Spleen (tissue), 11 donors: ENCODE results near the gene HDAC4. TPM values are rescaled to one million over a fixed set of nuclear protein-coding genes. Genes with fewer than 3 reads are reported as not detected.
A peak's percentile ranks its signal among the peaks of the same experiment; 100 is the strongest.

Experiments
- DNase-seq: peaks from one replicate; pipeline ENCODE4 v3.0.0-alpha.2; 2020
- H3K27ac ChIP-seq, 8 donors: fragments of 200-600 bp; sonication (generic) in 7 of 8; 1 replicate in 4 of 8; 2 replicates in 4 of 8; pipeline versions ENCODE4 v1.5.0 to v1.8.0; 2016 to 2021; ENCODE audit warnings: inconsistent platforms in 4 of 8, mild to moderate bottlenecking in 4 of 8, moderate library complexity in 1 of 8
- H3K27me3 ChIP-seq, 7 donors: fragments of 200-600 bp; sonication (generic) in 6 of 7; replicated peaks in 1 of 7; 1 replicate in 4 of 7; 2 replicates in 3 of 7; pipeline versions ENCODE4 v1.5.0 to v1.8.0; 2016 to 2021; ENCODE audit warnings: inconsistent platforms in 3 of 7, mild to moderate bottlenecking in 1 of 7
- H3K36me3 ChIP-seq, 6 donors: fragments of 200-600 bp; sonication (generic) in 5 of 6; 1 replicate in 4 of 6; 2 replicates in 2 of 6; pipeline versions ENCODE4 v1.5.0 to v1.8.0; 2016 to 2021; ENCODE audit warnings: inconsistent platforms in 2 of 6
- H3K4me1 ChIP-seq, 6 donors: fragments of 200-600 bp; sonication (generic) in 5 of 6; 1 replicate in 3 of 6; 2 replicates in 3 of 6; pipeline versions ENCODE4 v1.5.0 to v1.8.0; 2016 to 2021; ENCODE audit warnings: inconsistent platforms in 3 of 6
- H3K4me3 ChIP-seq, 8 donors: fragments of 200-600 bp; sonication (generic) in 7 of 8; 1 replicate in 4 of 8; 2 replicates in 4 of 8; pipeline versions ENCODE4 v1.5.0 to v1.8.0; 2016 to 2021; ENCODE audit warnings: inconsistent platforms in 4 of 8, mild to moderate bottlenecking in 4 of 8, moderate library complexity in 2 of 8
- H3K9me3 ChIP-seq, 8 donors: fragments of 200-600 bp; sonication (generic) in 7 of 8; 1 replicate in 4 of 8; 2 replicates in 4 of 8; pipeline versions ENCODE4 v1.5.0 to v1.8.0; 2016 to 2021; ENCODE audit warnings: inconsistent platforms in 4 of 8
- CTCF ChIP-seq, 11 experiments: fragments of 200-600 bp in 7 of 11; fragments of 450-650 bp in 4 of 11; sonication (generic) in 4 of 11; IDR thresholded peaks in 8 of 11; conservative IDR thresholded peaks in 3 of 11; 1 replicate in 7 of 11; 2 replicates in 4 of 11; pipeline versions ENCODE4 v1.4.0 to v1.8.0; 2016 to 2021; ENCODE audit warnings: antibody characterized with exemption in 11 of 11, inconsistent platforms in 4 of 11, mild to moderate bottlenecking in 1 of 11
- POLR2A ChIP-seq, 3 donors: fragments of 450-650 bp; IDR thresholded peaks; one replicate each; pipeline ENCODE4 v1.5.1; 2017; ENCODE audit warnings: antibody characterized with exemption in 3 of 3, mild to moderate bottlenecking in 1 of 3
- POLR2AphosphoS5 ChIP-seq, 3 donors: sonication (generic); formaldehyde crosslinking; IDR thresholded peaks; one replicate each; pipeline ENCODE4 v1.5.1; 2017; ENCODE audit warnings: antibody characterized with exemption in 3 of 3
- WGBS, 5 donors: extraction: QIAGEN DNeasy Blood & Tissue Kit in 3 of 5; methylation state at CpG; one replicate each; pipeline versions ENCODE4 v1.1.5 to v1.1.7; 2013 to 2018; 5-methylcytosine and 5-hydroxymethylcytosine counted together
- intact Hi-C: fragments of 100-400 bp; cut with DNase I; formaldehyde crosslinking; loops from one replicate; pipeline ENCODE4 v1.15.0; 2023; ENCODE audit warnings: low total_unique reads
- polyA plus RNA-seq, 3 donors: library from polyadenylated mRNA; stranded (reverse); fragments of 200-250 nt; gene quantifications; one replicate each; pipeline ENCODE4 v1.2.1, GENCODE V29; 2013
- total RNA-seq, 7 donors: library from RNA; depleted of rRNA in 3 of 7; stranded (reverse); fragments of >200 nt in 3 of 7; fragmentation: NEBNext Ultra II Directional in 4 of 7; extraction: Animal tissue kit (Norgen Biotek cat#: 25700) in 4 of 7; gene quantifications; one replicate each; pipeline versions ENCODE4 v1.1.0 to v1.2.1, GENCODE V29; 2016 to 2021
- donor health status: healthy with polysubstance abuse.
- donor health status: DM: no; HTN: no; CAD: no; lungs with moderate emphysema.
- donor health status: DM: no; HTN: no; CAD: no.
- donor health status: Bipolar disorder and iron deficiency.
- donor health status: healthy.
- donor health status: DM: no; HTN: no; CAD: no.
- donor health status: DM: yes; HTN: yes; CAD: no.

The HDAC4 gene
- total and polyA plus RNA-seq, 10 donors: 3.2 to 122 (median 69.5) TPM

GRCh38 chr2:239326831-239327535, 73.8 kb downstream of the HDAC4 start:
- WGBS, 5 donors: 48 to 61% (median 52%) methylated on average over 12 to 16 of the region's 16 CpGs
- peak overlapping the region in 6 of 8 donors; percentile 44 to 85 (median 75) for H3K27ac ChIP-seq

GRCh38 chr2:239324456-239324855, 76.4 kb downstream of the HDAC4 start:
- WGBS, 5 donors: 85 to 92% (median 91%) methylated on average over 14 of the region's 14 CpGs
- Histone ChIP-seq H3K4me3 (no peak overlapping the region), H3K27ac (no peak overlapping the region), H3K9me3 (no peaks in the 10 kb centered on the region), H3K27me3 (no peaks in the 10 kb centered on the region), H3K36me3 (no peaks in the 10 kb centered on the region), H3K4me1 (peaks cover 4 to 67% (median 50%) of the 10 kb centered on the region in 6 donors)
- no peak for TF ChIP-seq POLR2A (IDR thresholded peaks at IDR 0.05)
- TF ChIP-seq POLR2AphosphoS5 (IDR thresholded peaks at IDR 0.05): no peak
- TF ChIP-seq CTCF (IDR thresholded peaks at IDR 0.05 in 8 of 11, conservative IDR thresholded peaks at IDR 0.05 in 3 of 11): no peak
- no peak for DNase-seq
- intact Hi-C loops: no loop called here

More at GRCh38 chr2:239326831-239327535, 73.8 kb downstream of the HDAC4 start:
- Histone ChIP-seq H3K4me3 (no peak overlapping the region), H3K27me3 (no peaks in the 10 kb centered on the region), H3K36me3 (no peaks in the 10 kb centered on the region), H3K4me1 (peaks cover 12 to 74% (median 56%) of the 10 kb centered on the region in 6 donors), H3K9me3 (no peaks in the 10 kb centered on the region)
- intact Hi-C loops: no loop called here
- no peak for DNase-seq
- TF ChIP-seq POLR2A (IDR thresholded peaks at IDR 0.05) (no peak), POLR2AphosphoS5 (IDR thresholded peaks at IDR 0.05) (peak in 2 of 3 donors; percentile 18 to 40), CTCF (IDR thresholded peaks at IDR 0.05 in 8 of 11, conservative IDR thresholded peaks at IDR 0.05 in 3 of 11) (no peak)

GRCh38 chr2:239323447-239323846, 77.4 kb downstream of the HDAC4 start:
- TF ChIP-seq CTCF (IDR thresholded peaks at IDR 0.05 in 8 of 11, conservative IDR thresholded peaks at IDR 0.05 in 3 of 11) (no peak), POLR2A (IDR thresholded peaks at IDR 0.05) (no peak), POLR2AphosphoS5 (IDR thresholded peaks at IDR 0.05) (no peak)
- H3K27me3 ChIP-seq: no peaks in the 10 kb centered on the region

GRCh38 chr2:239322416-239323086, 78.3 kb downstream of the HDAC4 start:
- H3K27me3 ChIP-seq: no peaks in the 10 kb centered on the region
- TF ChIP-seq POLR2AphosphoS5 (IDR thresholded peaks at IDR 0.05): no peak
- no peak for TF ChIP-seq POLR2A (IDR thresholded peaks at IDR 0.05)
- no peak for TF ChIP-seq CTCF (IDR thresholded peaks at IDR 0.05 in 8 of 11, conservative IDR thresholded peaks at IDR 0.05 in 3 of 11)
- no peaks in the 10 kb centered on the region for H3K36me3 ChIP-seq
- DNase-seq: peak; percentile 75
- no peaks in the 10 kb centered on the region for H3K9me3 ChIP-seq
- H3K27ac ChIP-seq: peak overlapping the region in 6 of 8 donors; percentile 13 to 68 (median 42)
- 72 to 82% (median 74%) methylated on average over 14 of the region's 14 CpGs for WGBS, 5 donors
- intact Hi-C loops: no loop called here
- H3K4me1 ChIP-seq: peaks cover 3 to 67% (median 47%) of the 10 kb centered on the region in 6 donors
- no peak overlapping the region for H3K4me3 ChIP-seq

More at GRCh38 chr2:239323447-239323846, 77.4 kb downstream of the HDAC4 start:
- intact Hi-C loops: no loop called here
- 87 to 94% (median 92%) methylated on average over 14 of the region's 14 CpGs for WGBS, 5 donors
- Histone ChIP-seq H3K27ac (peak overlapping the region in 1 of 8 donors; percentile 60), H3K4me1 (peaks cover 3 to 67% (median 47%) of the 10 kb centered on the region in 6 donors), H3K36me3 (no peaks in the 10 kb centered on the region), H3K4me3 (no peak overlapping the region), H3K9me3 (no peaks in the 10 kb centered on the region)
- peak; percentile 56 for DNase-seq
